Esophagus squamous epithelium (tissue), 4 donors: ENCODE measurements around the gene SMPD3.
A peak's percentile ranks its signal among the peaks of the same experiment; 100 is the strongest.

ENCODE experiments used
- POLR2A ChIP-seq, 4 donors: fragments of 450-650 bp; IDR thresholded peaks; one replicate each; pipeline ENCODE4 v1.6.1; 2017; ENCODE audit warnings: antibody characterized with exemption in 4 of 4, mild to moderate bottlenecking in 4 of 4, moderate library complexity in 3 of 4
- TF ChIP-seq, protein P1 (sequence below), 6 experiments: fragments of 450-650 bp in 4 of 6; fragments of 200-600 bp in 2 of 6; sonication (generic) in 2 of 6; IDR thresholded peaks; one replicate each; pipeline ENCODE4 v1.5.1; 2016 to 2019; ENCODE audit warnings: antibody characterized with exemption in 6 of 6, mild to moderate bottlenecking in 4 of 6, moderate library complexity in 4 of 6

DNA sequence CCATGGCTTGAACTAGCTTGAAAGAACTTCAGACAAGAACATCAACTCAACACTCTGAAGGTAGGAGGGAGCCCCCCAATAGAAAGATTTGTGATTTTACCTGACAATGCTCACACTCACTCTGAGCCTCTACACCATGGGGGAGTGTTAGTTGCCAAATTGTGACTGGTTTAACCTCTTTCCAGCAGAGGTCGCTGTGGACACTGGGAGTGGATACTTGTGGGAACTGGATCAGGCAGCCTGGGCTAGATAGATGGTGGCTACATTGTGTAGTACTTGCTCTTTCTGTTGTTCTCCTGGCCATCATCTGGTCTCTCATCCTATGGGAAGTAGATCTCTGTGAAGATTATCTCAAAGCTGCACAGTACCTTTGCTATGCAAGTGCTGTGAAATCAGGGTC is 2.9 kb downstream of the SMPD3 start:
- TF ChIP-seq, protein P1, sequence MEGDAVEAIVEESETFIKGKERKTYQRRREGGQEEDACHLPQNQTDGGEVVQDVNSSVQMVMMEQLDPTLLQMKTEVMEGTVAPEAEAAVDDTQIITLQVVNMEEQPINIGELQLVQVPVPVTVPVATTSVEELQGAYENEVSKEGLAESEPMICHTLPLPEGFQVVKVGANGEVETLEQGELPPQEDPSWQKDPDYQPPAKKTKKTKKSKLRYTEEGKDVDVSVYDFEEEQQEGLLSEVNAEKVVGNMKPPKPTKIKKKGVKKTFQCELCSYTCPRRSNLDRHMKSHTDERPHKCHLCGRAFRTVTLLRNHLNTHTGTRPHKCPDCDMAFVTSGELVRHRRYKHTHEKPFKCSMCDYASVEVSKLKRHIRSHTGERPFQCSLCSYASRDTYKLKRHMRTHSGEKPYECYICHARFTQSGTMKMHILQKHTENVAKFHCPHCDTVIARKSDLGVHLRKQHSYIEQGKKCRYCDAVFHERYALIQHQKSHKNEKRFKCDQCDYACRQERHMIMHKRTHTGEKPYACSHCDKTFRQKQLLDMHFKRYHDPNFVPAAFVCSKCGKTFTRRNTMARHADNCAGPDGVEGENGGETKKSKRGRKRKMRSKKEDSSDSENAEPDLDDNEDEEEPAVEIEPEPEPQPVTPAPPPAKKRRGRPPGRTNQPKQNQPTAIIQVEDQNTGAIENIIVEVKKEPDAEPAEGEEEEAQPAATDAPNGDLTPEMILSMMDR (IDR thresholded peaks at IDR 0.05), result peak in 5 of 6 experiments; percentile 48 to 71 (median 55)
- no peak for TF ChIP-seq POLR2A (IDR thresholded peaks at IDR 0.05)
